Left lung (tissue), 10 donors: ENCODE measurements around the gene SPACA9. TPM values are rescaled to one million over a fixed set of nuclear protein-coding genes. Genes with fewer than 3 reads are reported as not detected.

ENCODE experiments used
- ATAC-seq: fragments of 200-7000 bp; cut with Tn5 transposase; one replicate; pipeline ENCODE4 v1.9.1; 2020; ENCODE audit warnings: moderate library complexity
- DNase-seq, 4 donors: peaks; one replicate each; pipeline ENCODE4 v3.0.0-alpha.2; 2013 to 2020
- H3K27ac ChIP-seq, 2 donors: fragments of 200-600 bp; sonication (generic) in 1 of 2; one replicate each; pipeline versions ENCODE4 v1.5.0 to v1.8.0; 2020 to 2021
- H3K27me3 ChIP-seq, 2 donors: fragments of 200-600 bp; sonication (generic) in 1 of 2; one replicate each; pipeline versions ENCODE4 v1.5.0 to v1.8.0; 2020 to 2021
- H3K36me3 ChIP-seq, 2 donors: fragments of 200-600 bp; sonication (generic) in 1 of 2; one replicate each; pipeline versions ENCODE4 v1.5.0 to v1.8.0; 2020 to 2021
- H3K4me1 ChIP-seq, 2 donors: fragments of 200-600 bp; one replicate each; pipeline ENCODE4 v1.8.0; 2021
- H3K4me3 ChIP-seq, 2 donors: fragments of 200-600 bp; sonication (generic) in 1 of 2; one replicate each; pipeline versions ENCODE4 v1.5.0 to v1.8.0; 2020 to 2021; ENCODE audit warnings: mild to moderate bottlenecking in 1 of 2
- H3K9me3 ChIP-seq, 2 donors: fragments of 200-600 bp; sonication (generic) in 1 of 2; one replicate each; pipeline versions ENCODE4 v1.5.0 to v1.8.0; 2020 to 2021
- intact Hi-C, 2 donors: fragments of 100-400 bp; cut with DNase I; formaldehyde crosslinking; loops; one replicate each; pipeline versions ENCODE4 v1.11.2 to v1.14.2; 2022
- polyA plus RNA-seq, 6 donors: library from polyadenylated mRNA; unstranded; fragments of 120-200 nt; gene quantifications; one replicate each; pipeline ENCODE4 v1.2.1, GENCODE V29; 2013; ENCODE audit not compliant: insufficient read length in 6 of 6
- total RNA-seq, 2 donors: library from RNA; stranded (reverse); fragmentation: NEBNext Ultra II Directional; extraction: Animal tissue kit (Norgen Biotek cat#: 25700); gene quantifications; one replicate each; pipeline ENCODE4 v1.2.1, GENCODE V29; 2021
- TF ChIP-seq, protein P1 (sequence below), 2 donors: fragments of 200-600 bp; sonication (generic) in 1 of 2; IDR thresholded peaks; one replicate each; pipeline versions ENCODE4 v1.5.0 to v1.8.0; 2021; ENCODE audit warnings: antibody characterized with exemption in 2 of 2
- donor health status: DM: no; HTN: yes; CAD: no.
- donor health status: DM: no; HTN: no; CAD: no.

SPACA9 gene
- total and polyA plus RNA-seq, 8 donors: 6.9 to 13.4 (median 9.8) TPM

DNA sequence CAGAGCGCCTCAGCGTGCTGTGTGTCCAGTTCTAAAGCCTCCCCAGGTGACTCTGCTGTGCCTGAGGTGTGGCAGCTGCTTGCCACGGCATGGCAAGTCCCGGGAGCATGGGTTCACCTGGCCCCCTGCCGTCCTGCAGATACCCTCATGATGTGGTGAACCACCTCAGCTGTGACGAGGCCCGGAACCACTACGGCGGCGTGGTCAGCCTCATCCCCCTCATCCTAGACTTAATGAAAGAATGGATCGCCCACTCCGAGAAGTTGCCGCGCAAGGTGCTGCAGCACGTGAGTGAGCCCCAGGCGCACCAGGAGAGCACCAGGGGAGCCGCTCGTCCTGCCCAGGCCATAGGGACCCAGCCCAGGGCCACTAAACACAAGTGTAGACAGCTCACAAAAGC lies 9.5 kb downstream of the SPACA9 start:
- TF ChIP-seq, protein P1, sequence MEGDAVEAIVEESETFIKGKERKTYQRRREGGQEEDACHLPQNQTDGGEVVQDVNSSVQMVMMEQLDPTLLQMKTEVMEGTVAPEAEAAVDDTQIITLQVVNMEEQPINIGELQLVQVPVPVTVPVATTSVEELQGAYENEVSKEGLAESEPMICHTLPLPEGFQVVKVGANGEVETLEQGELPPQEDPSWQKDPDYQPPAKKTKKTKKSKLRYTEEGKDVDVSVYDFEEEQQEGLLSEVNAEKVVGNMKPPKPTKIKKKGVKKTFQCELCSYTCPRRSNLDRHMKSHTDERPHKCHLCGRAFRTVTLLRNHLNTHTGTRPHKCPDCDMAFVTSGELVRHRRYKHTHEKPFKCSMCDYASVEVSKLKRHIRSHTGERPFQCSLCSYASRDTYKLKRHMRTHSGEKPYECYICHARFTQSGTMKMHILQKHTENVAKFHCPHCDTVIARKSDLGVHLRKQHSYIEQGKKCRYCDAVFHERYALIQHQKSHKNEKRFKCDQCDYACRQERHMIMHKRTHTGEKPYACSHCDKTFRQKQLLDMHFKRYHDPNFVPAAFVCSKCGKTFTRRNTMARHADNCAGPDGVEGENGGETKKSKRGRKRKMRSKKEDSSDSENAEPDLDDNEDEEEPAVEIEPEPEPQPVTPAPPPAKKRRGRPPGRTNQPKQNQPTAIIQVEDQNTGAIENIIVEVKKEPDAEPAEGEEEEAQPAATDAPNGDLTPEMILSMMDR (IDR thresholded peaks at IDR 0.05): no peak
- H3K4me1 ChIP-seq: peaks cover 3 to 6% of the 10 kb centered on the region in 2 donors
- H3K27ac ChIP-seq: no peak overlapping the region
- peak in 1 of 4 donors; percentile 17 for DNase-seq
- no peak overlapping the region for H3K4me3 ChIP-seq
- no peaks in the 10 kb centered on the region for H3K9me3 ChIP-seq
- intact Hi-C loops: no loop called here
- ATAC-seq: no peak
- peaks cover 0 to 12% of the 10 kb centered on the region in 2 donors for H3K36me3 ChIP-seq
- no peaks in the 10 kb centered on the region for H3K27me3 ChIP-seq

DNA sequence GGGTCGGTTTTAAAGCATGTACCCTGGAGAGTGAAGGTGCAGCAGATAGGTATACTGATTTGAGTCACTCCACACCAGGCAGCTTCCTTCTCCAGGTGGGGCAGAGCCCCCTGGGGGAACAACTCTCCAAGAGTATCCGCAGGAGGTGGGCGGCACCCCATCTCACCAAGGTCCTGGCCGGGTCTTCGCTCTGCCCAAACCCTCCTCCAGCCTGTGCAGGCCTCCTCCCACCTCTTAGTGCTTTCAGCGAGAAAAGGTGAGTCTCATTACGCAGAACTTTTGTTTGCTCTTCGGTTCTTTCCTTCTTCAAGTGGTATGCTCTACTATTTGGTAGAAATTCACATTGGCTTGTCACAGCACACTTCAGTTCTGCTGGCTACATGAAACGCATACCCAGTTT lies 13.7 kb downstream of the SPACA9 start:
- TF ChIP-seq, protein P1 (IDR thresholded peaks at IDR 0.05): no peak
- Histone ChIP-seq H3K4me1 (peaks cover 12% of the 10 kb centered on the region in 2 donors), H3K27ac (peak overlapping the region in 1 of 2 donors; percentile 23), H3K4me3 (no peak overlapping the region), H3K9me3 (no peaks in the 10 kb centered on the region), H3K27me3 (no peaks in the 10 kb centered on the region), H3K36me3 (peaks cover 0 to 49% of the 10 kb centered on the region in 2 donors)
- peak in 1 of 4 donors; percentile 59 for DNase-seq
- ATAC-seq: peak; percentile 71
- intact Hi-C loops: no loop called here

DNA sequence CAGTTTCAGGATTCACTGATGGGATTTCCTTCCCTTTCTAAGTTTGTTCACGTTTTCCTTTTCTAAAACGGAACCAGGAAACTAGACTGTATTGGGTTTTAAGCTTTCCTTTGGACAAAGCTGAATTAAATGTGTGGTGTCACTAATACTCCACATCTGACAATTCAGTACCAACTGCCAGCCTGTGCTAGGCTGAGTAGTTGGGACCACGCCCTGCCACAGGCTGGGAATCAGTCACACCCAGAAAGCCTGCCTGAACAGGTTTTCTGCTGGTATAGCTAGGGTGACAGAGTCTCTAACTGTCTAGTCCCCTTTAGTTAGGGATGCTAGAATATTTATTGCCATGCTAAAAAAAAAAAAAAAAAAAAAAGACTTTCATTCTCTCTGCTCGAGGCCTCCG lies 15.6 kb downstream of the SPACA9 start:
- Histone ChIP-seq H3K27me3 (no peaks in the 10 kb centered on the region), H3K36me3 (peaks cover 0 to 66% of the 10 kb centered on the region in 2 donors), H3K27ac (no peak overlapping the region), H3K4me3 (no peak overlapping the region), H3K9me3 (no peaks in the 10 kb centered on the region), H3K4me1 (peaks cover 12% of the 10 kb centered on the region in 2 donors)
- ATAC-seq (peak; percentile 83), DNase-seq (peak in 2 of 4 donors; percentile 15 to 53)
- intact Hi-C loops: no loop called here
- TF ChIP-seq, protein P1 (IDR thresholded peaks at IDR 0.05): no peak

DNA sequence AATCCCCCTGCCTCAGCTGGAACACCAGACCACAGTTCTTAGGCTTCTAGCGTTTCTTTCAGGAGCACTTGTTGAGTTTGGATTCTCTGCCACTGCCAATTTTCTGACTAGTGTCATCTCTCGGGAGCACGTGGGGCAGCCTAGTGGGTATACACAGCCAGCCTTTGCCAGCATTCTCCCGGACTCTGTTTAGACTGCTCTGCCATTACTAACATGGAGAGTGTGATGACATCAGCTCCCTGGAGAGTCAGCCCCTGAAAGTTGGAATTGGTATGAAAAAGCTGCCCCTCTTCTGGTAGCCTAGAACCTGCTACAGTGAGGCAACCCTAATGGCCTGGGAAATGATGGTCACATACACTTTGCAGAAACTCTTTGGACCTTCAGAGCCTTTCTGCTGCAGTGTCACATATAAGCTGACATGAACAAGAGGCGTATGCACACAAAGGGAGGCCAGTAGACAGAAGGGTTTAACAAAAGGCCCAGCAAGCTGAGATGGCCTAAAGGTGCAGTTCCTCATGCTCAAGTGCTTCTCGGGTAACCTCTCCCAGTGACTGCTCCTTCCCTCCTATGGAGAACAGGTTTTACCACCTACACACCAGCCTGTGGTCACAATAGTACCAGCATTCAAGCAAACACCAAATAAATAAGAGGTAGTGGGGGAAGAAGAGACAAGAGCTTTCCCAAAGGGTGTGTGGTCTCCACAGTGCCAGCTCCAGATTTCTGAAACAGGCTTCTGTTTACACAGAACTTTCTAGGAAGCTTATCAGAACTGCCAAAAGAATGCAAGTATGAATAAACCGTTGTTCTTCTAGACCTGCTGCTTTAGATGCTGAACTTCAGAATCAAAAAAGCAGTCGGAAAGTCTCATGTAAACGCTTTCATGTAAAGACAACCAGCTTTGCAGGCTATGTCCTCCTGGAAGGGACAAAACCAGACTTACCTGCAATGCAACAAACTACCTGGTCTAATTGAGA lies 16.5 kb downstream of the SPACA9 start:
- Histone ChIP-seq H3K4me3 (no peak overlapping the region), H3K27ac (peak overlapping the region in 1 of 2 donors; percentile 39), H3K9me3 (no peaks in the 10 kb centered on the region), H3K4me1 (peaks cover 12% of the 10 kb centered on the region in 2 donors), H3K36me3 (peaks cover 0 to 74% of the 10 kb centered on the region in 2 donors), H3K27me3 (no peaks in the 10 kb centered on the region)
- peak; percentile 79 for ATAC-seq
- intact Hi-C loops: no loop called here
- TF ChIP-seq, protein P1 (IDR thresholded peaks at IDR 0.05): no peak
- peak in 1 of 4 donors; percentile 65 for DNase-seq

DNA sequence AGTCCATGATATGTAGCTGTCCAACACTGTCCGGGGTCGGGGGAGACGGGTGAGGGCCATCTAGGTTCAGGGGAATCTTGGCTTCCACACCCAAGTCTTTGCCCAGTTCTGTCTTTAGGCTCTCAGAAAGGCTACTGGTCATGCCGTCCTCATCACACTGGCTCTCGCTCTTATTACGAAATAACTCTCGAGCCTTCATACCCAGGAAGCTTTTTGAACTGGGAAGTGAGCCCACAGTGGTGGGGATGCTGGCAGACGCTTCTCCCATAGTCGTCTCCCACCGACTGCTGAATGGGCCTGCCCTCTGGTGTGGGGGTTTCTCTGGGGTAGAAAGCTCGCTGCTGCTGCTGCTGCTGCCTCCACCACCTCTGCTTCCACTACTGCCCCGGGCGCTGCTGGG lies 17.6 kb downstream of the SPACA9 start:
- no peak for DNase-seq
- TF ChIP-seq, protein P1 (IDR thresholded peaks at IDR 0.05): no peak
- no peaks in the 10 kb centered on the region for H3K9me3 ChIP-seq
- intact Hi-C loops: no loop called here
- H3K4me1 ChIP-seq: peaks cover 12% of the 10 kb centered on the region in 2 donors
- no peak overlapping the region for H3K27ac ChIP-seq
- ATAC-seq: peak; percentile 2
- no peak overlapping the region for H3K4me3 ChIP-seq
- H3K27me3 ChIP-seq: no peaks in the 10 kb centered on the region
- peaks cover 0 to 85% of the 10 kb centered on the region in 2 donors for H3K36me3 ChIP-seq
